HCT116 (cell line): ENCODE results near the gene ACKR4. TPM values are rescaled to one million over a fixed set of nuclear protein-coding genes. Genes with fewer than 3 reads are reported as not detected.

Experiments used
- ATAC-seq: fragments of 200-7000 bp; cut with Tn5 transposase; 2 replicates; pipeline ENCODE4 v1.9.1; 2020; ENCODE audit warnings: mild to moderate bottlenecking, moderate library complexity
- BruUV-seq: library from RNA; stranded (reverse); fragments of 400-500 nt; replicated peaks from 2 replicates; lab custom pipeline; 2021; lab: Mats Ljungman, UMichigan
- CTCF ChIA-PET: fragments of 300-600 bp; sonication (Branson Sonifier 250); formaldehyde crosslinking; loops from one replicate; lab custom pipeline; 2021; ENCODE audit warnings: antibody characterized with exemption; lab: Charles Lee
- POLR2A ChIA-PET: fragments of 300-600, 350-600 bp; sonication (Branson Sonifier 250); formaldehyde crosslinking; loops from one replicate; lab custom pipeline; 2021; ENCODE audit warnings: antibody characterized with exemption; lab: Charles Lee
- RAD21 ChIA-PET, 2 experiments: fragments of 300-600 bp; sonication (Branson Sonifier 250); formaldehyde crosslinking; loops; one replicate each; lab custom pipeline; 2023; ENCODE audit warnings: low total read pairs in 2 of 2; ENCODE audit not compliant: uncharacterized antibody in 2 of 2, unreplicated experiment in 2 of 2, low non-redundant PET in 1 of 2; lab: Charles Lee
- DNase-seq: peaks from one replicate; pipeline ENCODE4 v3.0.0-alpha.2; 2010; ENCODE audit warnings: low read depth, low spot score
- H2AFZ ChIP-seq: fragments of 200-600 bp; shearing (Covaris generic), sonication (generic); 2 replicates; pipeline ENCODE4 v1.6.1; 2017; ENCODE audit warnings: low read depth, mixed run types, mixed read lengths, antibody characterized with exemption, low read length; ENCODE audit not compliant: poor library complexity, severe bottlenecking
- H3K27ac ChIP-seq: 2 replicates; pipeline ENCODE4 v1.5.1; 2012; ENCODE audit warnings: low read depth, low read length
- H3K27me3 ChIP-seq: fragments of 200-600 bp; sonication (generic); 2 replicates; pipeline ENCODE4 v1.6.1; 2016; ENCODE audit warnings: mixed run types, low read length, mixed read lengths; ENCODE audit not compliant: insufficient read depth
- H3K36me3 ChIP-seq, 2 experiments: fragments of 200-500 bp in 1 of 2; fragments of 200-600 bp in 1 of 2; sonication (Bioruptor generic) in 1 of 2; sonication (generic) in 1 of 2; 2 replicates each; pipeline versions ENCODE4 v1.5.1 to v1.6.1; 2014 to 2016; ENCODE audit warnings: low read length in 2 of 2, inconsistent platforms in 1 of 2, mixed read lengths in 1 of 2, mixed run types in 1 of 2; ENCODE audit not compliant: insufficient read depth in 2 of 2, control insufficient read depth in 1 of 2
- H3K4me1 ChIP-seq, 2 experiments: fragments of 200-600 bp in 1 of 2; sonication (generic) in 1 of 2; 2 replicates each; pipeline versions ENCODE4 v1.5.1 to v1.6.1; 2012 to 2017; ENCODE audit warnings: low read length in 2 of 2, inconsistent platforms in 1 of 2, mild to moderate bottlenecking in 1 of 2, mixed read lengths in 1 of 2, mixed run types in 1 of 2, moderate library complexity in 1 of 2; ENCODE audit not compliant: insufficient read depth in 2 of 2, control insufficient read depth in 1 of 2
- H3K4me2 ChIP-seq: fragments of 200-600 bp; sonication (generic); 2 replicates; pipeline ENCODE4 v1.6.1; 2017; ENCODE audit warnings: mixed run types, low read length, mixed read lengths
- H3K4me3 ChIP-seq, 2 experiments: fragments of 200-600 bp in 1 of 2; sonication (generic) in 1 of 2; replicated peaks in 1 of 2; 2 replicates each; pipeline ENCODE4 v1.5.1; 2011 to 2016; ENCODE audit warnings: low read length in 2 of 2, control low read depth in 1 of 2, low read depth in 1 of 2, mild to moderate bottlenecking in 1 of 2, mixed read lengths in 1 of 2, mixed run types in 1 of 2
- H3K79me2 ChIP-seq: fragments of 200-600 bp; sonication (generic); 2 replicates; pipeline ENCODE4 v1.6.1; 2017; ENCODE audit warnings: mild to moderate bottlenecking, mixed run types, low read length, moderate library complexity, mixed read lengths; ENCODE audit not compliant: insufficient read depth
- H3K9ac ChIP-seq: fragments of 200-600 bp; sonication (generic); 2 replicates; pipeline ENCODE4 v1.6.1; 2016; ENCODE audit warnings: low read length, mixed read lengths
- H3K9me2 ChIP-seq: fragments of 200-600 bp; sonication (generic), shearing (Covaris generic); 2 replicates; pipeline ENCODE4 v1.6.1; 2017; ENCODE audit warnings: mixed run types, mild to moderate bottlenecking, moderate library complexity; ENCODE audit not compliant: insufficient read depth
- H3K9me3 ChIP-seq, 2 experiments: fragments of 200-500 bp in 1 of 2; fragments of 200-600 bp in 1 of 2; sonication (Bioruptor generic) in 1 of 2; sonication (generic) in 1 of 2; 2 replicates each; pipeline ENCODE4 v1.6.1; 2014 to 2017; ENCODE audit warnings: low read length in 2 of 2, mixed read lengths in 2 of 2, inconsistent platforms in 1 of 2, low read depth in 1 of 2, mild to moderate bottlenecking in 1 of 2, mixed run types in 1 of 2, moderate library complexity in 1 of 2; ENCODE audit not compliant: control insufficient read depth in 1 of 2, insufficient read depth in 1 of 2
- H4K20me1 ChIP-seq: fragments of 200-600 bp; sonication (generic), shearing (Covaris generic); 2 replicates; pipeline ENCODE4 v1.6.1; 2017; ENCODE audit warnings: mixed run types, mild to moderate bottlenecking, moderate library complexity; ENCODE audit not compliant: insufficient read depth
- CEBPB ChIP-seq: IDR thresholded peaks from 2 replicates; pipeline ENCODE4 v1.6.1; 2012; ENCODE audit warnings: low read depth
- EZH2 ChIP-seq: fragments of 200-600 bp; sonication (generic); IDR thresholded peaks from 2 replicates; pipeline ENCODE4 v1.6.1; 2017; ENCODE audit warnings: antibody characterized with exemption, mixed run types
- EZH2phosphoT487 ChIP-seq: fragments of 200-600 bp; IDR thresholded peaks from 2 replicates; pipeline ENCODE4 v1.6.1; 2018; ENCODE audit warnings: antibody characterized with exemption, borderline replicate concordance
- FOSL1 ChIP-seq: IDR thresholded peaks from 2 replicates; pipeline ENCODE4 v1.6.1; 2012; ENCODE audit warnings: low read depth
- POLR2A ChIP-seq: IDR thresholded peaks from 2 replicates; pipeline ENCODE4 v1.7.0; 2011; ENCODE audit warnings: borderline replicate concordance; ENCODE audit not compliant: insufficient read depth, insufficient read length; ENCODE audit errors: extremely low read depth
- POLR2AphosphoS5 ChIP-seq: IDR thresholded peaks from 2 replicates; pipeline ENCODE4 v1.6.1; 2011; ENCODE audit warnings: mild to moderate bottlenecking, low read depth, low read length, moderate library complexity
- RAD21 ChIP-seq: IDR thresholded peaks from 2 replicates; pipeline ENCODE4 v1.6.1; 2012; ENCODE audit warnings: low read depth, mild to moderate bottlenecking
- SIN3A ChIP-seq: IDR thresholded peaks from 2 replicates; pipeline ENCODE4 v1.6.1; 2012; ENCODE audit warnings: low read depth
- SP1 ChIP-seq: IDR thresholded peaks from 2 replicates; pipeline ENCODE4 v1.6.1; 2012; ENCODE audit warnings: low read depth
- TCF7L2 ChIP-seq: IDR thresholded peaks from 2 replicates; pipeline ENCODE4 v1.7.0; 2011; ENCODE audit warnings: borderline replicate concordance, inconsistent platforms; ENCODE audit not compliant: insufficient read depth, insufficient read length; ENCODE audit errors: extremely low read depth
- ZNF274 ChIP-seq: fragments of 200-500 bp; sonication (Bioruptor generic); IDR thresholded peaks from 2 replicates; pipeline ENCODE4 v1.6.1; 2014; ENCODE audit warnings: mild to moderate bottlenecking, low read depth, low read length, inconsistent platforms
- intact Hi-C: fragments of 100-400 bp; cut with micrococcal nuclease; formaldehyde crosslinking; loops from 2 replicates; pipeline ENCODE4 v1.10.0; 2022
- total RNA-seq: library from RNA; stranded (reverse); gene quantifications from one replicate; pipeline ENCODE4 v1.2.1, GENCODE V29; 2021; ENCODE audit not compliant: unreplicated experiment
- TF ChIP-seq, protein P1 (sequence below): IDR thresholded peaks from 2 replicates; pipeline ENCODE4 v1.6.1; 2012; ENCODE audit warnings: low read depth
- TF ChIP-seq, protein P2 (sequence below): IDR thresholded peaks from 2 replicates; pipeline ENCODE4 v1.6.1; 2012
- TF ChIP-seq, protein P3 (sequence below): IDR thresholded peaks from 2 replicates; pipeline ENCODE4 v1.6.1; 2011; ENCODE audit warnings: mild to moderate bottlenecking, low read length, moderate library complexity; ENCODE audit not compliant: insufficient replicate concordance; ENCODE audit errors: extremely low read depth
- TF ChIP-seq, protein P4 (sequence below), 3 experiments: fragments of 200-600 bp in 1 of 3; sonication (generic) in 1 of 3; IDR thresholded peaks in 2 of 3; conservative IDR thresholded peaks in 1 of 3; 2 replicates each; pipeline ENCODE4 v1.5.1; 2012 to 2017; ENCODE audit warnings: low read depth in 2 of 3, low read length in 2 of 3, antibody characterized with exemption in 1 of 3, borderline replicate concordance in 1 of 3, control low read depth in 1 of 3, mild to moderate bottlenecking in 1 of 3, mixed read lengths in 1 of 3, mixed run types in 1 of 3, moderate library complexity in 1 of 3; ENCODE audit not compliant: insufficient read depth in 1 of 3

ACKR4 gene
- total RNA-seq, 1 experiment from 2014 or later = 0.12 TPM

DNA sequence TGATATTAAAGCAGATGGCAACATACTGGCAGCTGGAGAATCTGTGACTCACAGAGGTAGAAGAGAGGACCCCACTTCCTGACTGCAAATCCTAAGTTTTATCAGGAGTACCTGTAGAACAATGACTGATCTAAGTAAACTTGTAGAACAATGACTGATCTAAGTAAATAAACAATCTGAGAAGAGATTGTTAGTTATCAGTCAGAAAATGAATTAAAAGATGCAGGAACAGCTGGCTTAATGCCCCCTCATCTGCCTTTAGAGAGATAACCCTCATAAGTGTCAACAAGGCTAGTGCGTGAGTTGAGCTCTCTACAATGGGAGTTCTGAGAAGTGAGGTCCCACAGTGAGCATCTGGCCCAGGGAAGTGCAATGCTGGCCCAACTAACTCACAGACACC, 48.0 kb downstream of the ACKR4 start:
- BruUV-seq = no TSS peak
- Histone ChIP-seq H3K36me3 (no peaks in the 10 kb centered on the region), H3K9ac (no peak overlapping the region), H4K20me1 (no peaks in the 10 kb centered on the region; the same call in 1 of the 2 replicates), H3K9me2 (no peaks in the 10 kb centered on the region), H3K27ac (no peak overlapping the region), H3K79me2 (no peaks in the 10 kb centered on the region), H3K4me1 (no peaks in the 10 kb centered on the region), H2AFZ (no peak overlapping the region), H3K4me3 (no peak overlapping the region), H3K4me2 (no peak overlapping the region), H3K27me3 (no peaks in the 10 kb centered on the region), H3K9me3 (no peaks in the 10 kb centered on the region)
- ChIA-PET RAD21 (no interaction called here), POLR2A (no interaction called here), CTCF (no interaction called here)
- intact Hi-C loops = loop anchor here (10.0 kb wide), 2 partner anchors 210 to 390 kb away; no protein-coding TSS in a partner anchor
- ATAC-seq (no peak), DNase-seq (no peak)
- TF ChIP-seq SP1 = no peak
- no peak for TF ChIP-seq TCF7L2
- TF ChIP-seq POLR2A = no peak
- TF ChIP-seq POLR2AphosphoS5 = no peak
- no peak for TF ChIP-seq EZH2phosphoT487
- no peak for TF ChIP-seq ZNF274
- TF ChIP-seq EZH2 = no peak
- TF ChIP-seq, protein P1, sequence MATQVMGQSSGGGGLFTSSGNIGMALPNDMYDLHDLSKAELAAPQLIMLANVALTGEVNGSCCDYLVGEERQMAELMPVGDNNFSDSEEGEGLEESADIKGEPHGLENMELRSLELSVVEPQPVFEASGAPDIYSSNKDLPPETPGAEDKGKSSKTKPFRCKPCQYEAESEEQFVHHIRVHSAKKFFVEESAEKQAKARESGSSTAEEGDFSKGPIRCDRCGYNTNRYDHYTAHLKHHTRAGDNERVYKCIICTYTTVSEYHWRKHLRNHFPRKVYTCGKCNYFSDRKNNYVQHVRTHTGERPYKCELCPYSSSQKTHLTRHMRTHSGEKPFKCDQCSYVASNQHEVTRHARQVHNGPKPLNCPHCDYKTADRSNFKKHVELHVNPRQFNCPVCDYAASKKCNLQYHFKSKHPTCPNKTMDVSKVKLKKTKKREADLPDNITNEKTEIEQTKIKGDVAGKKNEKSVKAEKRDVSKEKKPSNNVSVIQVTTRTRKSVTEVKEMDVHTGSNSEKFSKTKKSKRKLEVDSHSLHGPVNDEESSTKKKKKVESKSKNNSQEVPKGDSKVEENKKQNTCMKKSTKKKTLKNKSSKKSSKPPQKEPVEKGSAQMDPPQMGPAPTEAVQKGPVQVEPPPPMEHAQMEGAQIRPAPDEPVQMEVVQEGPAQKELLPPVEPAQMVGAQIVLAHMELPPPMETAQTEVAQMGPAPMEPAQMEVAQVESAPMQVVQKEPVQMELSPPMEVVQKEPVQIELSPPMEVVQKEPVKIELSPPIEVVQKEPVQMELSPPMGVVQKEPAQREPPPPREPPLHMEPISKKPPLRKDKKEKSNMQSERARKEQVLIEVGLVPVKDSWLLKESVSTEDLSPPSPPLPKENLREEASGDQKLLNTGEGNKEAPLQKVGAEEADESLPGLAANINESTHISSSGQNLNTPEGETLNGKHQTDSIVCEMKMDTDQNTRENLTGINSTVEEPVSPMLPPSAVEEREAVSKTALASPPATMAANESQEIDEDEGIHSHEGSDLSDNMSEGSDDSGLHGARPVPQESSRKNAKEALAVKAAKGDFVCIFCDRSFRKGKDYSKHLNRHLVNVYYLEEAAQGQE = no peak
- TF ChIP-seq, protein P2, sequence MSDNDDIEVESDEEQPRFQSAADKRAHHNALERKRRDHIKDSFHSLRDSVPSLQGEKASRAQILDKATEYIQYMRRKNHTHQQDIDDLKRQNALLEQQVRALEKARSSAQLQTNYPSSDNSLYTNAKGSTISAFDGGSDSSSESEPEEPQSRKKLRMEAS = no peak
- TF ChIP-seq, protein P3, sequence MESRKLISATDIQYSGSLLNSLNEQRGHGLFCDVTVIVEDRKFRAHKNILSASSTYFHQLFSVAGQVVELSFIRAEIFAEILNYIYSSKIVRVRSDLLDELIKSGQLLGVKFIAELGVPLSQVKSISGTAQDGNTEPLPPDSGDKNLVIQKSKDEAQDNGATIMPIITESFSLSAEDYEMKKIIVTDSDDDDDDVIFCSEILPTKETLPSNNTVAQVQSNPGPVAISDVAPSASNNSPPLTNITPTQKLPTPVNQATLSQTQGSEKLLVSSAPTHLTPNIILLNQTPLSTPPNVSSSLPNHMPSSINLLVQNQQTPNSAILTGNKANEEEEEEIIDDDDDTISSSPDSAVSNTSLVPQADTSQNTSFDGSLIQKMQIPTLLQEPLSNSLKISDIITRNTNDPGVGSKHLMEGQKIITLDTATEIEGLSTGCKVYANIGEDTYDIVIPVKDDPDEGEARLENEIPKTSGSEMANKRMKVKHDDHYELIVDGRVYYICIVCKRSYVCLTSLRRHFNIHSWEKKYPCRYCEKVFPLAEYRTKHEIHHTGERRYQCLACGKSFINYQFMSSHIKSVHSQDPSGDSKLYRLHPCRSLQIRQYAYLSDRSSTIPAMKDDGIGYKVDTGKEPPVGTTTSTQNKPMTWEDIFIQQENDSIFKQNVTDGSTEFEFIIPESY = no peak
- TF ChIP-seq RAD21 = no peak
- no peak for TF ChIP-seq CEBPB
- TF ChIP-seq SIN3A = no peak
- TF ChIP-seq, protein P4, sequence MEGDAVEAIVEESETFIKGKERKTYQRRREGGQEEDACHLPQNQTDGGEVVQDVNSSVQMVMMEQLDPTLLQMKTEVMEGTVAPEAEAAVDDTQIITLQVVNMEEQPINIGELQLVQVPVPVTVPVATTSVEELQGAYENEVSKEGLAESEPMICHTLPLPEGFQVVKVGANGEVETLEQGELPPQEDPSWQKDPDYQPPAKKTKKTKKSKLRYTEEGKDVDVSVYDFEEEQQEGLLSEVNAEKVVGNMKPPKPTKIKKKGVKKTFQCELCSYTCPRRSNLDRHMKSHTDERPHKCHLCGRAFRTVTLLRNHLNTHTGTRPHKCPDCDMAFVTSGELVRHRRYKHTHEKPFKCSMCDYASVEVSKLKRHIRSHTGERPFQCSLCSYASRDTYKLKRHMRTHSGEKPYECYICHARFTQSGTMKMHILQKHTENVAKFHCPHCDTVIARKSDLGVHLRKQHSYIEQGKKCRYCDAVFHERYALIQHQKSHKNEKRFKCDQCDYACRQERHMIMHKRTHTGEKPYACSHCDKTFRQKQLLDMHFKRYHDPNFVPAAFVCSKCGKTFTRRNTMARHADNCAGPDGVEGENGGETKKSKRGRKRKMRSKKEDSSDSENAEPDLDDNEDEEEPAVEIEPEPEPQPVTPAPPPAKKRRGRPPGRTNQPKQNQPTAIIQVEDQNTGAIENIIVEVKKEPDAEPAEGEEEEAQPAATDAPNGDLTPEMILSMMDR (IDR thresholded peaks at IDR 0.05 in 2 of 3, conservative IDR thresholded peaks at IDR 0.05 in 1 of 3; ENCODE audit: borderline replicate concordance in 1 of 3, insufficient read depth in 1 of 3, low read depth in 2 of 3, low read length in 2 of 3) = no peak
- TF ChIP-seq FOSL1 = no peak
